CD4-positive, alpha-beta T cell treated with Interleukin-15 for 1 hour (primary cell): Measurements from ENCODE around the gene ATP1A3.
"Not testable (repeated sequence)": the region's sequence is repeated elsewhere in the genome, so short reads cannot be mapped to it uniquely, and the experiment has no call there.

Experiments used
- DNase-seq: peaks from one replicate; pipeline ENCODE4 v3.0.0-alpha.2; 2020

ATP1A3 gene

DNA sequence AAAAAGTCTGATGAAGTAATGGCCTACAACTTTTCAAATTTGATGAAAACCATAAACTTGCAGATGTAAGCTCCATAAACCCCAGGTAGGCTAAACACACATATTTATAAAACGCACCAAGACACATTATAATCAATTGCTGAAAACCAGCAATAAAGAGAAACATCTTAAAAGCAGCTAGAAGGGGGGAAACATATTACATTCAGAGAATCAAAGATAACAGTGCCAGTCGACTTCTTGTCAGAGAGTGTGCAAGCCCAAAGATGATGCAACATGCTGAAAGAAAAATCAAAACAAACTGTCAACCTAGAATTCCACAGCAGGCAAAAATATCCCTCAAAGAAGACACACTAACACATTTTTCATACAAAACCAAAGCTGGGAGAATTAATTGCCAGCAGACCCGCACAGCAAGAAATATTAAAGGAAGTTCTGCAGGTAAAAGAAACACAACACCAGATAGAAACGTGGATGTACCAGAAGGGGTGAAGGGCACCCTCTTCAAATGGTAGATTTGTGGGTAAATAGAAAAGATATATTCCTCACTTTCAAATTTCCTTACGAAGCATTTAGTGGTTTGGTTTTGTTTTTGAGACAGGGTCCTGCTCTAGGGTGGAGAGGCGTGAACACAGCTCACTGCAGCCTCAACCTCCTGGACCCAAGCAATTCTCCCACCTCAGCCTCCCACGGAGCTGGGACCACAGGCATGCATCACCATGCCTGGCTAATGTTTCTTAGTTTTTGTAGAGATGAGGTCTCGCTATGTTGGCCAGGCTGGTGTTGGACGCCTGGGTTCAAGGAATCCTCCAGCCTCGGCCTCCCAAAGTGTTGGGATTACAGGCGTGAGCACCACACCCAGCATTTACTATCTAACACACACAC lies 16.5 kb upstream of the ATP1A3 start:
- DNase-seq, result no peak

DNA sequence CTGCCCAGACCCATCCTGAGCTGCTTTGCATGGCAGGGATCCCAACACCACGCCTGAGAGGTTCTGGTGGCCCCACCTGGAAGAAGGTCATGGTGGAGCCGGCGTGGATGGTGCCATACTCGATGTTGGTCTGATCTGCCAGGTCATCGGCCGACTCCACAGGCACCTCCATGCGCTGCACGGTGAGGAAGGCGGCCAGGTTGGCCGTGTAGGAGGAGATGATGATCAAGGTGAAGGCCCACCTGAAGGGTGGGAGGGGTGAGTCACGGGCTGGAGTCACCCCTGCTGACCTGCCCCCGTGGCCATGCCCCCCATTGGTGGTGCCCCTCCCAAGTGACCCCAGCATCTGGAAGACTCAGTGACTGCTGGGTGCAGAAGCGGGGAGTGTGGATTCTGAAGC lies 12.5 kb upstream of the ATP1A3 start:
- DNase-seq, result no peak

DNA sequence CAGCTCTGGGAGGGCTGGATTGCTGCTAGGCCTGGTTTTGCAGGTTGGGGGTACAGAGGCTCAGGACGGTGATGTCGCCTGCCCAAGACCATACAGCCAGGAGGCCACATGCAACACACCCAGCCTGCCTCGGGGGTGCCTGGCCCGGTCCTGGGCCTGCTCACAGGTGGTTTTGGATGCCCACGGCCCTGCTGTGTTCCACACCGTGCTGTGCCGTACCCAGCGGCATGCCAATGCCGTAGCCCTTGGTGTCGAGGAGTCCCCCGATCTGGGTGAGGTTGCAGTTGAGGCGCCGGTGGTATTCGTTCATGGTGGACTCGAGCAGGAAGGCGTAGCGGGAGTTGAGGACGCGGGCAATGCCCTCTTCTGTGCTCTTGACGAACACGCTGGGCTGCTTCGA lies 11.5 kb upstream of the ATP1A3 start:
- DNase-seq, result no peak

DNA sequence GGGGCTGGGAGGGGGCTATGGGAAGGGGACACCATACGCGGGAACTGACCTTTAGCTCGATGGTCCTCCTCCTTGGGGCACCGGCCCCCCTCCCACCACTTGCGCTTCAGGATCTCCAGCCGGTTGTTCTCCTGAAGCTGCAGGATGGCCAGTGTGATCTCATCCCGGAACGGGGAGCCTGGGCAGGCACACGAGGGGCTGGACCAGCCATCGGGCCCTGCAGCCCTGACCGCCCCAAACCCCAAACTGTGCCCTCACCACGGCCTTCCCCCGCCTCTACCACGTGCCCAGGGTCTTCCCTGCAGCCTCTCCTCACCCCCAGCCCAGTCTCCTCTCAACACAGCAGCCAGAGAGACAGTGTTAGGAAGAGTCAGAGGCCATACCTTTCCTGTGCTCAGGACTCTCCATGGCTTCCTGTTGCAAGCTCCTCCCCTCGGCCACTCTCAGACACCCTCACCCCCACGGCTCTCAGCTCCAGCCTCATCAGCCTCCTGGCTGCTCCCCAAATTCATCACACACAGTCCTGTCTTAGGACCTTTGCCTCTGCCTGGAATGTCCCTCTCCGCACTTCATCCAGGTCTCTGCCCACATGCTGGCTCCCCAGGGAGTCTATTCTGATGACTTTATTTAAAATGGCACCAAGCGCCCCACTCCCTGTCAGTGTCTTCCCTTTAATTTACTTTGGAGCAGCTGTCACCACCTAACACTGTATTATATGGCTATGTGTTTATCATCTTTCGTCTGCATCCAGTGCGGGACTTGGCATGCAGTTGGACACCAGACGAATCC lies 9.7 kb upstream of the ATP1A3 start:
- DNase-seq, result no peak

DNA sequence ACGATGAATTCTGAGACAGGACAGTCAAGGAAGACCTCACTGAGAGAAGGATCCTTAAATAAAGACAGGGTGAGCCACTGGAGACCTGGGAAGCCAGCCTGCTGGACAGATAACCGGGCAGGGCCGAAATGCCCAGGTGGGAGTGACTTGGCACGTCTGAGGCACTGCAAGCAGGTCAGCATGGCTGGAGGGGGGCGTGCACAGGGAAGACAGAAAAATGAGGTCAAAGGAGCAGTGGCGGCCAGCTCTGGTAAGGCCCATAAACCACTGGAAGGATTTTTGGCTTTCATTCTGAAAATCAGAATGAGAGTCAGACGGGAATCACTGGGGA lies 5.8 kb upstream of the ATP1A3 start:
- DNase-seq, result no peak

DNA sequence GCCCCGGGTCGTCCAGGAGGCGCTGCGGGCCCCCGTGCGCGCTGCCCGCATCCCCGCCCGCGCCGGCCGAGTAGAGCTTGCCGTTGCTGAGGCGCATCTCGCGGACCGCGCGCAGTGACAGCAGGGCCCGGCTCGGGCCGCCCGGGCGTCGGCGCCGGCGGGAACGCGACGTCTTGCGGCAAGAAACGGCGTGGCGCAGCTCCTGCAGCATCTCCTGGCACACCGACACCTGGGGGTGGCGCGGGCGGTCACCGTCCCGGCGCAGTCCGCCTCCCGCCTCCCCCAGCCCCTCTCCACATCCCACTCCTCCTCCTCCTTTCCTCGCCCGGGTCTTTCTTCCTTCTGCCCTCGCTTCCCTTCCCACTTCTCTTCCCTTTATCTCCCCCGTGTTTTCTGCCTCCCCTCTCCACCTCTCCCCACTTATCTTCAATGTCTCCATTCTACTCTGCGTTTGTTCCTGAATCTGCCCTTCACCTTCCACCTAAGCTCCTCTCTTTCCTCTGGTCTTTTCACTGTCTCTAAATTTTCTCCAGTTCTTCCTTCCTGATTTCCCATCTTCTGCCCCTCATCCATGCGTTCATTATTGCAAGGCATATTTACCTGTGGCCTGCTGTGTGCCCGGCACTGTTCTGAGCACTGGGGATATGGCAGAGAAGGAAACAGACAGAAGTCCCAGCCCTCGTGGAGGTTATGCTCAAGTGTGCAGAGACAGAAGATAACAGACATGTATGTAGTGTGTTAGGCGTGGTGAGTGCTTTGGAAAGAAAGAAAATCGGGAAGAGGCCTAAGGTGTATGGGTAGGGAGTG lies 5.2 kb upstream of the ATP1A3 start:
- DNase-seq, result no peak

DNA sequence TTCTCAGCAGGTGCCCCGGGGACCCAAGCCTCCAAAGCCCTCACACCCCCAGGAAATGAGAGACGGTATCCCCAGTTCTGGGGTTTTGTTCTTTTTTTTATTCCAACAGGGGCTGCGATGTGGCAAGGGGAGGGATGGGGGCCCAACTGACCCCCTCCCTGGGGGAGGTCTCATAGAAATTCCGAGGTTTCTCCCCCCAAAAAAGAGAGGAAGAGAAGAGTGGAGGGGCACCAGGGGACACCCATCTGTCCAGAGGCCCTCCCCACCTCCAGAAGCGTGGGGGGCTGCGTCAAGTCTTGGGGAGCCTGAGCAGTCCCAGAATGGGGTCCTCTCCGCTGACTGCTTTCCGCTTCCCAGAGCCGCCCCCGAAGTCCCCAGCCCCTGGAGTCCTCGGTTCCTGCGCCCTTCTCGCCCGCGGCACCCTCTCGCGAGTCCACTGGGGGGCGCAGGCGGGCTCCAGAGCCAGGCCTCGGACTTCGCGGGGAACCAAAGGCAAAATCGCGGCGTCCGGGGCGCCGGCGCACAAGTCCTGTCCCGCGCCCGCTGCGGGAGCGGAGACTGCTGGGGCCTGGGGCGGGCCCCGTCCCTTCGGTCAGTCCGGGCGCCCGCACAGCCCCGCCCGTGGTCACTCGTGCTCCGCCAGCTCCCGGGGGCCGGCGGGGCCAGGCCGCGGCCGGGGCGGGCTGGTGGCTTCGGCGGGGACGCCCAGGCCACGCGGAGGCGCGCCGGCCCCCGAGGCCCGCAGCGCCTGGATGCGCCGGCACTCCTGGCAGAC lies 4.4 kb upstream of the ATP1A3 start:
- no peak for DNase-seq

DNA sequence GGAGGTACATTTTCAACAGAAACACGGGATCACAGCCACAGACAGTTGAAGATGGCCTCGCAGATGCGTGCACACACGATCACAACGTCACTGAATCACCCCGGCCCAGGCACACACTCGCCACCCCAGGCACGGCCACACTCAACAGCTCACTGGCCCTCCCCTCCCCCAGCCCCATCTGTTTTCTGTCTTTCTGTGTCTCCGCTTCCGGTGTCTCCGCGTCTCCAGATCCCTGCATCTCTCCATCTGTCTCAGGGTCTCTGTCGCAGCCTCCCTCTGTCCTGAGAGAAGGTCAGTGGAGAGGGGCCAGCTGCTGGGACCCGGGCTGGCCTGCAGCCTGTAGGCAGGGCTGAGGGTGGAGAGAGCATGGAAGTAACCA lies 3.8 kb upstream of the ATP1A3 start:
- DNase-seq, result no peak

DNA sequence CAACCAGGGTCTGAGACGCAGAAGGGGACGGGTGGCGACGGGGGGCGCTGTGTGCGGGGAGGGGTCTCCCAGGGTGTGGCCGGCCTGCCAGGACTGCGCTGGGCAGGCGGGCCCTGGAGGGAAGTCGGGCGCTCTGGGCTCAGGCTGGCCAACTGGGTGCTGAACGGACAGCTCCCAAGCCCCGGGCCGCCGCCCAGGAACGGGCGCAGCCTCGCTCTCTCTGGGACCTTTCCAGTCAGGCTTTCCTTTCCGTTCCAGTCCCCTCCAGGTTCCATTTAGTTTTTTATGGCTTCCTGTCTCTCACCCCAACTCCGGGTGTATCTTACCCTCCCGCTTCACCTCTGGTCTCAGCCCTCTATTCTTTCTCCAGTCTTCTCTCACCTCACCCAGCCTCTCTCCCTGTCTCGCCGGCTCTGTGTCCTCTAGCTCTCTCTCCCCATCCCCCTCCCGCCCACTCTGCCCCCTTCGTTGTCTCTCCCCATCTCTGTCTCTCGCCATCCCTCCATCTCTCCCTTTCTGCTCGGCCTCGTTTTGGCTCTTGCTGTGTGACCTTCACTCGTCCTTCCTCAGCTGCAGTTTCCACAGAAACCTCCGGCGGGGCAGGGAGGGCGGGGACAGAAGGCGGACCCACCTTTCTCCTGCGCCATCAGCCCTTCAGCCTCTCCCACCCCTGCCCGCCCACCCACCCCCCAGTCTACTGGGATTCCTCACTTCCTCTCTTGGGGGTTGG lies 3.3 kb upstream of the ATP1A3 start:
- DNase-seq, result no peak

DNA sequence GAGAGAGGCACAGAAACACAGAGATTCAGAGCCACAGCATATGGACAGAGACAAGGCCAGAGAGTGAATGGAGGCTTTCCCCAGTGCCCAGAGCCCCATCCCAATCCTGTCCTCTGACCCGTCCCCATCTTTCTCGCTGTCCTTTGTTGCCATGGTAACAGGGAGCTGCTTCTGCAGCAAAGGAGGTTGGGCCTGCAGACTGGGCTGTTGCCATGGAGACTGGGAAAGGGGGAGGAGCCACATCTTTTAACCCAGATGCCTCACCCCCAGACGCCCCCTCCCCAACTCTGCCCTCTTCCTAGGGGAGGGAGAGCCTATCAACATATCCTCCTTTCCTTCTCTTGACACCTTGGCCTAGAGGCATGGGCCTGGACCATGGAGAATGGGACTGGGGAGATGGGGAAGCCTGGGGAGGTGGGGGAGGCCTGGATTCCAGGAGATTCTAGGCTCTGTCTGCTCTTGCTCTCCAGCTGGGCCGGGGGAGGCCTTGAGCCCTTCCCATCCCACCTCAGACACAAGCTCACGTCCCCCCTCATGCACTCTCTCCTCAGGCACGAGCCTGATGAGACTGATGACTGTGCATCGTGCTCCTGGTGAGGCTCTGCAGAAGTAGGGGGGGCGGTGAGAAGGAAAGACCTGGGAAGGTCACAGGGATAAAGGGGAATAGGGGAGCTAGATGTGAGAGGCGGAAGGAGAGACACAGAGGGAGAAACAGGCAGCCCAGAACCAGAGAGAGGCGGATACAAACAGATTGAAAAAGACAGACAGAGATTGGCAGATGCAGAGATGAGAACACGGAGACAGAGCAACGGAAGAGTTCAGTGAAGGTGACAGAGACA lies 2.1 kb upstream of the ATP1A3 start:
- no peak for DNase-seq

DNA sequence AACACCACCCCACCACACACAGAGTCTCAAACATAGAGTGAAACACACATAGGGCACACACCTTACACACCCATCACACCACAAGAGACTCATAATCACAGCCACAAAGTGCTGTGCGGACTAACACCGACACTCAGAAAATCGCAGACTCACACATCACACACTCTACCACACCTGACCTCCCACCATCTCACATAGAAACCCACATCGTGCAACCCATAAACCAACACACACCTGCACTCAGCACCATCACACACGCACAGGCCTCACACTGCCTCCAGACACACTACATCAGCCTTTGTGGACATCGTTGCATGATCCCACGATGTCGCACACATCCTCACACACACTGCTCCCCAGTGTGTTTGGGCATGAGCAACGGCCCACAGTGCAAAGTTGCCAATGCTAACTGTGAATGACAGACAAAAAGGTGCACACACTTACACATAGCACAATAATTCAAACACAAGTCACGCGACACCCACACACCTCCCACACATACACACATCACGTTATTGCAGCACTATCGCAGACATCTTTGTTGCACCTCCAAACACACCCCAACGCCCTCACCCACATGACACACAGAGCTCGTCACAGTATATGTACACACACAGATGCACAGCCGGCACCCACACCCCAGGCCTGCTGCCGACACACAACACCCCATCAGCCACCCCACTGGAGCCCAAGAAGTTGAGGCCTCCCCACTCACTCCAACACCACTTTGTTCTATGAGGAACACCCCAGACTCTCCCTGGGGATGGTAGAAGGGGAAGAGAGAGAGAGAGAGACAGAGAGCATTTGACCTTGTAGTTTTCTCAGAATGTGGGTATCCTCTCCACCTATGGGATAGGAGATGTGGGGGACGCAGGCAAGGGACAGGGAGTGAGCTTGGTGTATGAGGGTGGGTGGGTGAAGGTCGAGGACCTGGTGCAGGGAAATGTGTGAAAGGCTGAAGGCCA lies 1.2 kb upstream of the ATP1A3 start:
- DNase-seq, result no peak

DNA sequence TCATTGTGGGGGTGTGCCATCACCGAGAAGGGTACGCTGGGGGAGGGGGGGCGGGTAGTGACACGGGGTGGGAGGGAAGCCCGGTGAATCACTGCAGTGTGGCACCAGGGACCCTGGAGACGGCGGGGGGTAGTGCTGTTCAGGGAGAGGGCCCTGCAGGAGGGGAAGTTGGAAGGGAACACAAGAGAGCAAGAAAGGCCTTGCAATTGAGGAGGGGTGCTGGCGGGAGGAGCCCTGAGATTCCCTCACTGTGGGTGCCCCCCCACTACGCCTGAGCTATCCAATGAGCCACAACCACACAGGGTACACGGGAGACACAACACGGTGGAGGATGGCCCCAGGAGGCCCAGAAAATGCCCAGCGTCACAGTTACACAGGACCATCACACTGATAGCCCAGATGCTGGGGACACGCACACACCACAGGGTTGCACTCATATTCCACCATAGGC lies 516 bp upstream of the ATP1A3 start:
- DNase-seq, result no peak

DNA sequence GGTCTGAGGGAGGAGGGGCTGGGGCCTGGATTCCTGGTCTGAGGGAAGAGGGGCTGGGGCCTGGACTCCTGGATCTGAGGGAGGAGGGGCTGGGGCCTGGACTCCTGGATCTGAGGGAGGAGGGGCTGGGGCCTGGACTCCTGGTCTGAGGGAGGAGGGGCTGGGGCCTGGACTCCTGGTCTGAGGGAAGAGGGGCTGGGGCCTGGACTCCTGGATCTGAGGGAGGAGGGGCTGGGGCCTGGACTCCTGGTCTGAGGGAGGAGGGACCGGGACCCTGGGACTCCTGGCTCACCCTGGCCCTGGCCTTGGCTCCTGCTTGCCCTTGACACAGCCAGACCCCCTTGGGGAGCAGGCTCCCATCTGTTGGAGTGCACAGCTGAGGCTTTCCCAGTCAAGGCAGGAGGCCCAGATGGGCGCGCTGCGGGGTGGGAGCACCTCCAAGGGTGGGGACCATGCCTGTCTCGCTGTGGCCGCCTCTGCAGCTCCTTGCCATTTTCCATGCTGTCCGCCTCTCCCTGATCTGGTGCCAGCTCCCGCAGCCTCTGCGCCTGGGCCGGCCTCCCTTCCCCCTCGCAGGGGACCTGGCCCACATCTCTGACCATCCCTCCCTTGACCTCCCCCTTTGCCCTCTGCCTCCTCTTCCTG lies 2.0 kb downstream of the ATP1A3 start:
- DNase-seq, result not testable (repeated sequence)

DNA sequence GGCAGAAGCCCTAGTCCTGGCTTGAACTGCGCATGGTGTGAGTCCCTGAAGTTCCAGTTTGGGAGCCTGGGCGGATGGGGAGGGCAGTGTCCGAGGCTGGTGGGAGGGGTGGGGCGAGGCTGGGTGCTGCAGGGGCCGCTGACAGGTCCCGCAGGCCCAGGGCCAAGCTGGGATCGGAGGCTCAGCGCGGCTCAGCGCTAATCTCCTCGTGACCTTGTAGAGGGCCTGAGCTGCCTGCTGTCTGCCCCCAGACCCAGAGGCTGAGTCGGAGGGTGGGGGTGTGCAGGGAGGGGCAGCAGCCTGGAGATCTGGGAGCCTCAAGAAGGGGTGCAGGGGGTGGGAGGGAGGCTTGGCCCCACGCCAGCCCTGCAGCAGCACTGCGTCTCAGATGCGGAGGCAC lies 3.0 kb downstream of the ATP1A3 start:
- no peak for DNase-seq

DNA sequence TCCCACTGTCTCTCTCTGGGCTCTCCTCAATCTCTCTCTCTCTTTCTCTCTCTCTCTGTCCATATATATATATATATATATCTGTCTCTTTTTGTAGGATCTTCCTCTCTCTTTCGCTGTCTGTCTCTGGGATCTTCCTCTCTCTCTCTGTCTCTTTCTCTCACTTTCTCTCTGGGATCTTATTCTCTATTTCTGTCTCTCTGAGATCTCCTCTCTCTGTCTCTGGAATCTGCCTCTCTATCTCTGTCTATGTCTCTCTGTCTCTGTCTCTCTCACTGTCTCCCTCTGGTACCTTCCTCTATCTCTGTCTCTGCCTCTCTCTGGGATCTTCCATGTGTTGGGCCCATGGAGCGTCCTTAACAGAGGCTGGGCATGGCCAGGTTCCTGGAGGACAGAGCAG lies 3.4 kb downstream of the ATP1A3 start:
- no peak for DNase-seq

DNA sequence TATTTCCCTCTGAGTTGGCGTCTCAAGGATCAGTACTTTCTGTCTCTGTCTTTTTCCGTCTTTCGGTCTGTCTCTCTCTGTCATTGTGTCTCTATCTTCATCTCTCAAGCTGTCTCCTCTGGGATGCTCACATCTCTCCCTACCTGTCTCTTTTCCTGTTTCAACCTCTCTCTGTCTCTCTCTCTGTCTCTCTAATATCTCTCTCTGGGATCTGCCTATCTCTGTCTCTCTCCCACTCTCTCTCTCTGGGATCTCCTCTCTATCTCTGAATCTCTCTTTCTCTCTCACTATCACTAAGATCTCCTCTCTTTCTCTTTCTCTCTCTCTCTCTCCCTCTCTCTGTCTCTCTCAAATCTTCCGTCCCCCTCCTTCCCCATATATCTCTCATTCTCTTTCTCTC lies 4.0 kb downstream of the ATP1A3 start:
- DNase-seq, result no peak

DNA sequence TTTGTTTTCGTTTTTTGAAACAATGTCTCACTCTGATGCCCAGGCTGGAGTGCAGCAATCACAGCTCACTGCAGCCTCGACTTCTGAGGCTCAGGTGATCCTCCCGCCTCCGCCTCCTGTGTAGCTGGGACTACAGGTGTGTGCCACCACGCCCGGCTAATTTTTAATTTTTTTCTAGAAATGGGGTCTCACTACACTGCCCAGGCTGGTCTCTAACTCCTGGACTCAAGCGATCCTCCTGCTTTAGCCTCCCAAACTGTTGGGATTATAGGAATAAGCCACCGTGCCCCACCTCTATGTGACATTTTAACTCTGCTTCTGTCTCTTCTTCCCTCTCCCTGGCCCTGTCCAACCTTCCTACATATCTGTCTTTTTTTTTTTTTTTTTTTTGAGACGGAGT lies 5.1 kb downstream of the ATP1A3 start:
- DNase-seq, result no peak

DNA sequence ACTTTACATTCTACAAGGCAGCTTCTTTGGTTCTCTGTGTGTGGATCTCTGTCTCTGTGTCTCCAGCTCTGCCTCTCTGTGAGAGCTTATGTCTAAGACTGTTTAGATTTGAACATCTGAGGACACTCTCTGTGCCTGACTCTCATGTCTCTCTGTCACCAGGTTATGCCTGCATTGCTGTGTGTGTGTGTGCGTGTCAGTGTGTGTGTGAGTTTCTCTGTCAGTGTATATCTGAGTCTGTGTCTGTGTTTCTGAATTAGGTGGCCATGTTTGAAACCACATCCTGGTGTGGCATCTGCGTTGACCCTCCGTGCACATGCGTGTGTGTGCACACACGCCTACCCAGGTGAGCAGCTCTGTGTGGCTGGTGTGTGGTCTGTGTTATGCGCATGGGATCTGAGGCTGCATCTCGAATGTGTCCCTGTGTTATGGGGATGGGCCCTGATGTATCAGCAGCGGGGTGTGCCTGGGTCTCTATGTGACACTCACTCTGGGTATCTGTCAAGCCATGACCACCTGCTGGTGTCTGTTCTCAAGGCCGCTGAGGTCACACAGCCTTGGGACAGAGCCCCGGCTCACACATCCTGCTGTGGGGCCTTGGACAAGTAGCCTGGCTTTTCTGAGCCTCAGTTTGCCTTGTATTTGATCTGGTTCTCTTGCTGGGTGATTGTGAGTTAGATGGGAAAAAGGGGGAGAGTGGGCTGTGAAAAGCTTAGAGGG lies 6.7 kb downstream of the ATP1A3 start:
- DNase-seq, result no peak

DNA sequence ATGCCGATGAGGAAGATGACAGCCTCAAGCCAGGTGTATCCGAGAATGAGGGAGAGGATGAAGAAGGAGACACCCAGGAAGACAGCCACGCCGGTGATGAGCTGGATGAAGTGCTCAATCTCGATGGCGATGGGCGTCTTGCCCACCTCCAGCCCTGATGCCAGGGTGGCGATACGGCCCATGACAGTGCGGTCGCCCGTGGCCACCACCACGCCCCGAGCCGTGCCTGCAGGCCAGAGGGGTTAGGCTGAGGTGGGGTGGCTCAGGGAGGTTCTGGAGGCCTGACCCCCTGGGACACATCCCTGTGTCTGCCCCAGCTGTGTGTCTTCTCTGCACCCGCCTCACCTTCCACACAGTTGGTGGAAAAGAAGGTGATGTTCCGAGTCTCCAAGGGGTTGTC lies 9.1 kb downstream of the ATP1A3 start:
- DNase-seq, result no peak
